Measurements from ENCODE around the gene MAPK4.
A peak's percentile ranks its signal among the peaks of the same experiment; 100 is the strongest.
"Not testable (repeated sequence)": the region's sequence is repeated elsewhere in the genome, so short reads cannot be mapped to it uniquely, and the experiment has no call there.

Gene MAPK4

GRCh38 chr18:50559752-50560680, at the start of gene MAPK4:
Gene MAPK4 (plus strand): TSS chr18:50560087. CDS start chr18:50663959, 103,872 bp downstream.
- DNase-seq = peak; percentile 56

GRCh38 chr18:50517277-50517676, 42.6 kb upstream of the MAPK4 start:
- DNase-seq = not testable (repeated sequence)

GRCh38 chr18:50518787-50519546, 40.9 kb upstream of the MAPK4 start:
- no peak for DNase-seq

GRCh38 chr18:50523165-50523564, 36.7 kb upstream of the MAPK4 start:
- no peak for DNase-seq

GRCh38 chr18:50527636-50528307, 32.1 kb upstream of the MAPK4 start:
- DNase-seq = no peak

GRCh38 chr18:50528806-50529205, 31.1 kb upstream of the MAPK4 start:
- DNase-seq = no peak

DNA sequence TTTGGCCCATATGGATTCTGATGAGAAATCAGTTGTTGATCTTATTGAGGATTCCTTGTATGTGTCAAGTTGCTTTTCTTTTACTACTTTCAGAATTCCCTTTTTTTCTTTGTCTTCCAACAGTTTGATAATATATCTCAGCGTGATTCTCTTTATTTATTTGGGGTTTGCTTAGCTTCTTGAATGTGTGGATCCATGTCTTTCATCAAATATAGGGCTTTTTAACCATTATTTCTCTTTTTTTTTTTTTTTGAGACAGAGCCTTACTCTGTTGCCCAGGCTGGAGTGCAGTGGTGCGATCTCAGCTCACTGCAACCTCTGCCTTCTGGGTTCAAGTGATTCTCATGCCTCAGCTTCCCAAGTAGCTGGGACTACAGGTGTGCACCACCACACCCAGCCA, 26.1 kb upstream of the MAPK4 start:
- not testable (repeated sequence) for DNase-seq

GRCh38 chr18:50544476-50544875, 15.4 kb upstream of the MAPK4 start:
- DNase-seq = not testable (repeated sequence)

GRCh38 chr18:50545936-50546335, 14.0 kb upstream of the MAPK4 start:
- DNase-seq = no peak

- no peak for DNase-seq
Measured at GRCh38 chr18:50548160-50548559, 11.7 kb upstream of the MAPK4 start.

DNA sequence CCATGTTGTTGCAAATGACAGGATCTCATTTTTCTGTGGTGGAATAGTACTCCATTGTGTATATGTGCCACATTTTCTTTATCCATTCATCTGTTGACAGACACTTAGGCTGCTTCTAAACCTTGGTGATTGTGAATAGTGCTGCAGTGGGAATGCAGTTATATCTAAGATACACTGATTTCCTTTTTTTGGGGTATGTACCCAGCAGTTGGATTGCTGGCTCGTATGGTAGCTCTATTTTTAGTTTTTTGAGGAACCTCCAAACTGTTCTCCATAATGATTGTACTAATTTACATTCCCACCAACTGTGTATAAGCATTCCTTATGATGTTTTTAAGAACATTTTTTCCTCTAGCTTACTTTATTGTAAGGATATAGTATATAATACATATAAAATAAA, 8.2 kb upstream of the MAPK4 start:
- DNase-seq = not testable (repeated sequence)

DNA sequence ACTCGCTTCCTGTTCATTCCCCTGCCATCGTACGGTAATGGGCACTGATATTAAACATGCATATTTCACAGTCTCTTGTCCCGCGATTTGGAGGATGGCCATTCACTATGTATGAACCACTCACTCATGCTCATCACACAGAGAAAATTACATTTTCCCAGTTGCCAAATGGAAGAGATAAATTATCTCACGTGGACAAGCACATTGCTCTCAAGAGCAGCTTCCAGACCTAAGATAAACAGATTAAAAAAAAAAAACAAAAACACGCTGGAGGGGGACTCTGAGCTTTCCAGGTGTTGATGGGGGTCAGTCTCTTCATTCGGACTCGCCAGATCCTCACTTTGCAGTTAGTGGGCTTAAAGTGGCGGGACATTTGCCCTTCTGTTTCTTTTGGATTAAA, 1.7 kb upstream of the MAPK4 start:
- DNase-seq = no peak

DNA sequence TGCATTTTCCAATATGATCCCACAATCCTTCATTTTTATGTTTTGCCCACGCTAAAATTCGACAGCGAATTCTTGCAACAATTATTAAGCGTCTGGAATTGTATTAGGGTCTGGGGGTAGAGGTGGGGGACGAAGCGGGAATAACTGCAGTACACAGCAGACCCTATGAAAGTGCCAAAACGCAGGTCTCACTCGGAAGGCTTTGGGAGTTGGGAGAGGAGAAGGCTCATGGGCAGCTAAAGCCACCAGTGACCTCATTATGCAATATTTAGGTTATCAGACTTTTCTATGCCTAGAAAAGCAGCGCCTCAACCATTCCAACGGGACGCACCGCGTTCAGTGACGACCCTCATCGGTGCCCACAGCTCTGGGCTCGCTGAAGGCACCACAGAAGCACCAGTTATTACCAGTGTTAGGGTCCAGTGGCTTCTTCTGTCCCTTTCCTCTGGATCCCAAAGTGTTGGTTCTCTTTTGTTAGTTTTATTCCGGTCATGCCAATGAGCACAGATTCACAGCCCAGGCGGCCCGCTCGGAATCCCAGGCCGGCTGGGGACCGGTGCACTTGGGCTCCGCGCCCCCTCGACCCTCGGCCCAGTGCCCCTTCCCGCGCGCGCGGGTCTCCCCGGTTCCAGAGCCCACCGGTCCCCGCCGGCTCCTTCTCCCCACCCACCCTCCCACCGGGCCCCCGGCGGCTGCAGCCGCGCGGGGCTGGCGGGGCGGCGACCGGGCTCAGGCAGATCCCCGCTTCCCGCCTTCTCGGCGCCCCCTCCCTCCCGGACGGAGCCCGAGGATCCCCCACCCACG, 737 bp upstream of the MAPK4 start:
- DNase-seq = no peak

- peak; percentile 51 for DNase-seq
Measured at GRCh38 chr18:50560681-50561629, 1.1 kb downstream of the MAPK4 start.

DNA sequence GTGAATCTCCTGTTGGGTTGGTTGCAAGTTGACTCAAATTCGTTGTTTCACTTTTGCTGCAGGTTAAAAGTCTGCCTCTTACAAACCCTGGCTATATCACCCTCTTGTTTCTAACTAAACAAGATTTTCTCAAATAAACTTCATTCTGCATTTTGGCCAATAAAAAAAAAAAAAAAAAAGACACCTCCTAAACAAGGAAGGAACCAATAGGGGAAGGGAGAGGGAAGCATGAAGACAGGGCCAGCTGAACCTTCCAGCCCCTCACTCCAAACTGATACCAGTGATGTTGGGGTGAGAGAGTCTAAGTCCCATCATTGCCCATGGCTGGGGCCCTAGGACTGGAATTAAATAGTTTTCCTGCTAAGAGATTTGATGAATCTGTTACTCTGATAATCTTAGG, 2.4 kb downstream of the MAPK4 start:
- DNase-seq = not testable (repeated sequence)

DNA sequence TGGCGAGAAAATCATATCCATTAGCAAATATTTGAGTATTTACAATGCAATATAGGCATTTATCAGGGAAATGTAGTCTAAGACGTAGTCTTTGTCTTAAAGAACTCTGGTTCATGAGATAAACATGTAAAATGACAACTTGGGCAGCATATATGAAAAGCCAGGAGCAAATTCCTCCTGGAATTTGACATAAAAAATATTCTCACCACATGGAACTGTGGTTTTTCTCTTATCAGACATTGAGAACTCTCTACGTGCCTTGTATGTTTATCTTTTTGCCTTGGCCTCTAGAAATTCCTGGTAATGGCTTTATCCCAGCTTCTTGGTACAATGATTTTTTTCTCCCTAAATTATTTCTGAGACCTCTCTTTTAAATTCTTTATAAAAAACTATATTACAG, 2.8 kb downstream of the MAPK4 start:
- DNase-seq = no peak

DNA sequence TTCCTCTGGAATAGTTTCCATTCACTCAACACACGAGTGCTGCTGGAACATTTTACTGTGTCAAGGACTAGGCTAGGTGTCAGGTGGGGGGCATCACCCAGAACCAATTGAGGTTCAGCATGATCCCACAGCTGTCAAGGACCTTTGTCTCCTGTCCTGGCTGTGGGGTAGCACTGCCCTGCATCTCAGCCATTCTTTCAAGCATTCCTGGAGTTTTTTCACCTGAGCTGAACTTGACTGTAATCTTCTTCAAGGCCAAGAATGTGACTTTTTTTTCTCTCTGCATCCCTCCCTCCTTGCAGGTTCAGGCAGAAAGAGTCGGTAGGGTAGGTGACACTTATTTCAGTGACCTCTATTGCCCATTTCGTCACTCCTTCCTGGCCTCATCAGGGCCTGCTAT, 3.5 kb downstream of the MAPK4 start:
- DNase-seq = no peak

DNA sequence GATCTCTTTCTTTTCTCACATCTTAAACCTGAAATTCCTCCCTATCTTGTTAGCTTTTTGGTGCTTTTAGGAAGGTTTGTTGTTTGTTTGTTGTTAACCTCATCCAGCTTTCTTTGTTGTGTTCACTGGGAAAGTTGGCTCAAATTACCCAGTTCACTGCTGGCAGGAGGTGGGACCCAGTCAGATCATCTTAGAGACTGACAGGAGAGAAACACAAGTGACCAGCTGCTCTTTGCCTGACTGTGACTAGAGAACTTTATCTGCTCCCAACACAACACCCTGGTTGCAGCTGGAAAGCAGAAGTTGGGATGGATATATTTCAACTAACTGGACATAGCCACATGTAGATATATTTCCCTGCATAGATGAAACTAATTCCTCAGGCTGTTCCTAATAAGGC, 10.0 kb downstream of the MAPK4 start:
- no peak for DNase-seq

DNA sequence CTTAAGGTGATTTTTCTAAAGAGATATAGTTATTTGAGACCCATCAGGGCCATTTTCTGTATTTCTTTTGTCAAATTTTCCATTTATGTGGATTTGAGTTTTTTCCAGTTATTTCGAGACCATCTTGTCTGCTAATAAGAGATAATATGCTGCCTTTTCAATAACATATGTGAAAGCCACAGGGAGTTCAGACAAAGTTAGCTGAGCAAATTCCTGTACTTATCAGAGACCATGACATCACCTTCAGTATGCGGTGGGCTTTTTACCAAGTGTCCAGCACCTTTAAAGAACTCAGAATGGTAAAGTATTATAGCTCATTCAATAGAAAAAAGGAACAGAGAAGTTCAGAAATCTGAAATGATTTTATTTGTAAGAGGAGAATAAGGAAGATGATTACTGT, 11.7 kb downstream of the MAPK4 start:
- DNase-seq = no peak

DNA sequence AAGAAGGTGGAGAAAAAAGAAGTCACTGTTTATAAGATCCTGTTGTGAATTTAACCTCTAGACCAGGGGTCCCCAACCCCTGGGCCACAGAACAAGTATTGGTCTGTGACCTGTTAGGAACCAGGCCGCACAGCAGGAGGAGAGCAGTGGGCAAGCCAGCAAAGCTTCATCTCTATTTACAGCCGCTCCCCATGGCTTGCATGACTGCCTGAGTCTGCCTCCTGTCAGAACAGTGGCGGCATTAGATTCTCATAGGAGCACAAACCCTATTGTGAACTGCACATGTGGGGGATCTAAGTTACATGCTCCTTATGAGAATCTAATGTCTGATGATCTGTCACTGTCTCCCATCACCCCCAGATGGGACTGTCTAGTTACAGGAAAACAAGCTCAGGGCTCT, 13.3 kb downstream of the MAPK4 start:
- not testable (repeated sequence) for DNase-seq

GRCh38 chr18:50573679-50574078, 13.8 kb downstream of the MAPK4 start:
- DNase-seq = no peak
